ENCODE data around the gene COL25A1. TPM values are rescaled to one million over a fixed set of nuclear protein-coding genes. Genes with fewer than 3 reads are reported as not detected.
"Not testable (repeated sequence)": the region's sequence is repeated elsewhere in the genome, so short reads cannot be mapped to it uniquely, and the experiment has no call there.

COL25A1 gene
- total RNA-seq, 1 donor from 2014 or later = 14.7 TPM

DNA sequence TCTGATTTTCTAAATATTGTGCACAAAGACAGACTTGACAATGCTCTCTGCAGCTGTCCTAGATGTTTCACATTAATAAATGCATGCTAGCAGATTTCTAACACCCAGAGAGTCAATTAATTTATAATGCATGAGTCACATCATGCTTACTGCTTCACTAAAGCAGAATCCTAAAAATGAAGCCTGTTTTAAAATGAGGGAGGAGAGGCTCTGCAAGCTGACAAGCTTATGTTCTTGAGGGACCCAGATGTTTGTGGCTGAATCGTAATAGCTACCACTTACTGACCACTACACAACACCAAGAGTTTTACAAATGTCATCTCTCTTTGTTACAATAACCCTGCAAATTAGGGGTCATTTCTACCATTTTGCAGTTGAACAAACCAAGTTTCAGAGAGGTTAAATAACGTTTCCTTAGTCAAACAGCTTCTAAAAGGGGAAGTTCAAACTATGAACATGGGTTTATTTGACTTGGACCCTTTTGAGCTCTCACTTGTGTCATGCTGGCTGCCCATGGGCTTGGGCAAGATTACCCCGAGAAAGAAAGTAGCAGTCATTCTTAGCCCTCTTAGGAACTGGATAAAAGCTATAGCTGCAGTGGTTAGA, 276.9 kb downstream of the COL25A1 start:
- FAIRE-seq (no peak), DNase-seq (ENCODE audit: low spot score in 2 of 2) (no peak)

DNA sequence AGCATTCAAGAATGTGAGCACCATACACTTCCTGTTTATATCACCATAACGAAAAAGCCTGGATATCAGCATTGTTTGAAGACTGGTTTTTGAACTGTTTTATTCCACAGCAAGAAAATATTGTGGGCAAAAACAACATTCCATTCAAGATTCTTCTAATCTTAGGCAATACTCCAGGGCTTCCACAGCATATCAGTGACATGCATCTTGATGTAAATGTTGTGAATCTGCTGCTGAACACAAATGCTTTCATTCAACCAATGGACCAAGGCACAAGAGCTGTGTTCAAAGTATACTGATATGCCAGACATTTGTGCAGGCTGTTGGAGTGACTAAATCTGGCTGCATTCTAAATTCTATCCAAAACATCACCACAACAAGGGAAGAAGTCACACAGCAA, 279.5 kb downstream of the COL25A1 start:
- DNase-seq (ENCODE audit: low spot score in 2 of 2) (no peak), FAIRE-seq (no peak)

DNA sequence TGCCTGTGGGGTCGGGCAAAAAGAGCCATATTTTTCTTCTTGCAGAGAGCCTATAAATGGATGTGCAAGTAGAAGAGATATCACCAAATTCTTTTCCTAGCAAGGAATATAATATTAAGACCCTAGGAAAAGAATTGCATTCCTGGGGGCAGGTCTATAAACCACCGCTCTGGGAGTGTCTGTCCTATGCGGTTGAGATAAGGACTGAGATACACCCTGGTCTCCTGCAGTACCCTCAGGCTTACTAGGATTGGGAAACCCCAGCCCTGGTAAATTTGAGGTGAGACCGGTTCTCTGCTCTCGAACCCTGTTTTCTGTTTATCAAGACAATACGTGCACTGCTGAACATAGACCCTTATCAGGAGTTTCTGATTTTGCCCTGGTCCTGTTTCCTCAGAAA, 280.8 kb downstream of the COL25A1 start:
- FAIRE-seq; DNase-seq (ENCODE audit: low spot score in 2 of 2): not testable (repeated sequence)

DNA sequence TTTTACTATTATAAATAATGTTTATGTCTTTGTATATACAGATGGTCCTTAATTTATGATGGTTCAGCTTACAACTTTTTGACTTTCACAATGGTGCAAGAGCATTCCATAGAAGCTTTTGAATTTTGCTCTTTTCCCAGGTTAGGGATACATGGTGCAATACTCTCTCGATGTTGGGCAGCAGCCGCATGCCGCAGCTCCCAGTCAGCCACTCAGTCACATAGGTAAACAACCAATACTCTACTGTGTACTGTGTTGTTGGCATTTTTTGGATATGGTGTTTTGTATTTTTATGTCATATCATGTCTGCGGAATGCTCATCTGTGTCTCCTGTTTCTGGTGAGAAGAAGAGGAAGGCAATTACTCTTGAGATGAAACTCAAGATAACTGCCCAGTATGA, 281.6 kb downstream of the COL25A1 start:
- FAIRE-seq (no peak), DNase-seq (ENCODE audit: low spot score in 2 of 2) (no peak)

DNA sequence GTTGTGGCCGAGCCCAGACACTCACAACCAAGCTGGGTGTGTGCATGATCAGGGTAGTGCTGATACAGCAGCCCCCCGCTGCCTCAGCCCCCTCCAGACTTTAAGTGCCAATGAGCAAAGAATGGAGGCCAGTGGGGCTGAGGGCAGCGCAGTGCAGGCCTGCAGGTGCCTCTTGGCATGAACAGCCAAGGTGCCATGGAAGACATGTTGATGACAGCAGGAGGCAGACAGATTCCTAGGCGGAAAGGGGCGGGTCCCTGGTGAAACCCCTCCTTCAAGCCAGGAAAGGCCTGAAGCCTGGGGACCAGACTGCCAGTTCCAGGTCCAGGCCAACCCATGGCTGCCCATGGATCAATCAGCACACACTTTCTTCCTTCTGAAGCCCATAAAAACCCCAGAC, 286.3 kb downstream of the COL25A1 start:
- FAIRE-seq = no peak

DNA sequence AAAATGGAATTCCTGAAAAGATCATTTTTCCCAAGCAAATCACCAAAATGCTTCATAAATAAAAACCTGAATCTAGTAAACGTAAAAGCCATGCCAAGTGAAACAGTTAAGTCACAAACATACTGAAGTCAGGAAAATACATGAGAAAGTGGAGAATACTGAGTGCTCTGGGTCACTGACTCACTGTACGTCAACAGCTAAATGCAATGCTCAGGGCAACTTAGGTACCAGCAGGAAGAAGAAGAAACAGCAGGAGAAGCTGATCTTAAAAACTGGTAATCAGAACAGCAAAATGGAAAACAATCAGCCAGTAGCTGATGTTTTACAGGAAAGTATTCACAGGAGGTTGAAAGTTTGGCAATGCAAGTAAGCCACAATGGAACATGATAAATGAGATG, 287.0 kb downstream of the COL25A1 start:
- DNase-seq (ENCODE audit: low spot score in 2 of 2) (no peak), FAIRE-seq (no peak)

More for the DNA sequence above, 286.3 kb downstream of the COL25A1 start:
- no peak for DNase-seq (ENCODE audit: low spot score in 2 of 2)

DNA sequence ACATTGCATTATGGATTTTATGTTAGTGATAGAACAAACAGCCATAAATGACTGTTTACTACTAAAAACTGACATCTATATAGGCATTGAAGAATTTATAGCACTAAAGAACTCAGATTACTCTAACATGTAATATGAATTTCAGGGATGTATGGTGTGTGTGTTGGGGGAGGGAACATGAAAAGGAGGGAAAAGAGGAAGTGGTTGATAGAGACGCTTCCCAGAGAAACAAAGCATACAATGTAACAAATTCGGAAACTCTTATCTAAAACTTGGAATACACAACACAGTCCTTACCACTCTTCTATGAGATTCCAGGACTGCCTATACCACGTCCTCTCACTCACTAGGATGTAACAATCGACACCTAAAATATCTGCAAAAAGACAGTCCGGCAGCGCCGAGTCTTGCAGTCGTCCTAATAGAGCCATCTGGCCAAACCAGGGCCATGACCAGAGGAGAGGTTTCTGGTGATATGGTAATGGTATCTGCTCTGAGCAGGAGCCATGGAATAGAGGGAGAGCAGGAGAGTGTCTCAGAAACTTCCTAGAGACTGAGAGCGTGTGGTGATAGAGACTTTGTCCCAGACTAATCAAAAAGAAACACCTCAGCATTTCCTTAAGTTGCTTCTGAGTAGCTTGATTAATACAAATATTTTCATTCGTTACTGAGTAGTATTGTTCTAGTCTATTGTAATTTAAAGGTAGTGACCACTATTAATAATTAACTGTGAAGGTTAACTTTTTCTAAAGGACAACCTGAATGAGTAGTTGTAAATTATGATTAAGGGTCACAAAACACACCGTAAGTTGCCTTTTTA, 287.7 kb downstream of the COL25A1 start:
- DNase-seq (ENCODE audit: low spot score in 2 of 2) (no peak), FAIRE-seq (no peak)

DNA sequence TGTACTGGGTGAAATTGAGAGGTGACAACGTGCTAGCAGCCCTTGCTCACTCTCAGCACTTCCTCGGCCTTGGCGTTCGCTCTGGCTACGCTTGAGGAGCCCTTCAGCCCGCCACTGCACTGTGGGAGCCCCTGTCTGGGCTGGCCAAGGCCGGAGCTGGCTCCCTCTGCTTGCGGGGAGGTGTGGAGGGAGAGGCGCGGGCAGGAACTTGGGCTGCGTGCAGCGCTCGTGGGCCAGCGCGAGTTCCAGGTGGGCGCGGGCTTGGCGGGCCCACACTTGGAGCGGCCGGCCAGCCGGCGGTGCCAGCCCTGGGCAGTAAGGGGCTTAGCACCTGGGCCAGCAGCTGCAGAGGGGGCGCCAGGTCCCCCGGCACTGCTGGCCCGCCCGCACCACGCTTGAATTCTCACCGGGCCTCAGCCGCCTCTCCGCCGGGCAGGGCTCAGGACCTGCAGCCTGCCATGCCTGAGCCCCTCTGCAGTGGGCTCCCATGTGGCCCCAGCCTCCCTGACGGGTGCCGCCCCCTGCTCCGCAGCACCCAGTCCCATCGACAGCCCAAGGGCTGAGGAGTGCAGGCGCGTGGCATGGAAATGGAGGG, 290.1 kb downstream of the COL25A1 start:
- FAIRE-seq (no peak), DNase-seq (ENCODE audit: low spot score in 2 of 2) (no peak)

DNA sequence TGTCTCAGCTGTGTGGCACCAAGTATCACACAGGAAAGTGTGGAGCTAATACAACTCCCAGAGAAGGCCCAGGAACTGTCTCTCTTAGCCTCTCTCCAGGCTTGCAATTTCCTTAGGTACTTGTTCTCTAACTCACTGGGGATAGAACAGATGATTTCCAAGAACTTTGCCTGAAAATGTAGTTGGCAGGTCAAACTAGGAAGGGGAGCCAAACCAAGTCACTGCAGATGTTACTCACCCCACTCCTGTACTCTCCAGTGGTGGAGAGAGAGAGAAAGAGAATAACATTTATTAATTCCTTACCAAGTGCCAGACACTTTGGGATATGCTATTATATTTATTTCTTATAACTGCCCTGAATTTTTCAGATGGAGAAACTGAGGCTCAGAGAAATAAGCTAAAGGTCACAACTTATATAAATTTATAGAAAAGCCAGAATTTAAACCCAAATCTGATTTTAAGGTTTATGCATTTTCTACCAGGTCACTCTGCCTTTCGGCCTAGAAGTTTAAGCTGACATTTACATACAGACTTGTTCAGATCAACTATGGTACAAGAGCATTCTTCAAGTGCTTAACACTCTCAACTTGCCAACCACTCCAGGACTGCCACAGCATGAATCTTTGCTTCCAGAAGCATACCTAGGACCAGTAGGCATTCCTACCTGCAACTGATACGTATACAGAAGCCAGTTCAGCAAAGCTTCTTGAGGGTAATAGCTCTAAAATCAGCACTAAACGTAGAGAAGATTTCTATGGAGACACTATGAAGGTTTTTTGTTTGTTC, 291.0 kb downstream of the COL25A1 start:
- no peak for FAIRE-seq
- no peak for DNase-seq (ENCODE audit: low spot score in 2 of 2)

DNA sequence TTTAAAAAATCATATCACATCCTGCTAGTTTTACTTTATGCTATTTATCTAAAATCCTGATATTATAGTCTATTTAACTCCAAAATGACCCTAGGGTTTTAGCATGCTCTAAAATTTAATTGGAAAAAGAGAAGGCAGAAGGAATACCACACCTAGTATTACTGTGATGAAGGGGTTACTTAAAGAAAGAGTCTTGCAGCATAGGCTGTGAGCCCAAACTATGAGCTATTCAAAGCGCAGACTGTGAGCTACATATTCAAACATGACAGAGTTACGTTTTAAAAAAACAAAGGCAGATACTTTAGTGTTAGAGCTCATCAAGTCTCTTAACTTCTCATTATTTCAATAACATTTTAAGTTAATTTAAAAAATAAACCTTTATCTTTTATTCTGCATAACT, 291.9 kb downstream of the COL25A1 start:
- FAIRE-seq (no peak), DNase-seq (ENCODE audit: low spot score in 2 of 2) (no peak)

DNA sequence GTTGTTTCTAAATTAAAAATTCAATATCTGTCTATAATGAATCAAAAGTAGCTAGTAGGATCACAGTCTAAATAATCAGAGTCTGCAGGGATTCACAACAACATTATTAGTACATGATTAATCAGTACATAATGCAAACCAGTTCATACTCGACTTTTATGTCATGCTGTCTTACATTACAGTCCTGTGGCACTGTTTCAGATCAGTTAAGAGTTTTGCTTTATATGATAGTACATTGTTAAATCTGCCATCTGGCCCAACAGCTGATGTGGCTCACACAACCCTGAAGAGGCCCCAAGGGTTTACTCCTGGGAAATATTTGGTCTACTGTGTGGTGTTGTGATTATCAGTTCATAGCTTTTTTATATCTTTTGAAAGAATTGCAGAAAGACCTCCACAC, 292.5 kb downstream of the COL25A1 start:
- FAIRE-seq (no peak), DNase-seq (ENCODE audit: low spot score in 2 of 2) (no peak)

DNA sequence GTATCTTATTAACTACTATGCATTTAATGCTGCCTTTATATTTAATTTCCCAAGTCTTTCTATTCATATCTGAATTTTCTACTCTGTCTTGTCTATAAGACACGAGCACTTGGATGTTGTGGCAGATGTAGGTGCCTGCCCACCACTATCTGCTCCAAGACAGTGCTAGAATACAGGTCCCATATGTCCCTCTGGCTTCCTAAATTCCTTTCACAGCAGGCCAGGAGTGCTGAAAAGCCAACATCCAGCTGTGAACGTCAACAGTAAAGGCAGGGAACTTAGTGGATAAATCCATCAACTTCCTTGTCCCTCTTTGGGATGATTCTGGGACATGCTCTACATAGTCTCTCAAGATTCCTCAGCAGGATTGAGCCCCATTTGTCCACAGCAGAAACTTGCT, 294.5 kb downstream of the COL25A1 start:
- no peak for DNase-seq (ENCODE audit: low spot score in 2 of 2)
- no peak for FAIRE-seq

DNA sequence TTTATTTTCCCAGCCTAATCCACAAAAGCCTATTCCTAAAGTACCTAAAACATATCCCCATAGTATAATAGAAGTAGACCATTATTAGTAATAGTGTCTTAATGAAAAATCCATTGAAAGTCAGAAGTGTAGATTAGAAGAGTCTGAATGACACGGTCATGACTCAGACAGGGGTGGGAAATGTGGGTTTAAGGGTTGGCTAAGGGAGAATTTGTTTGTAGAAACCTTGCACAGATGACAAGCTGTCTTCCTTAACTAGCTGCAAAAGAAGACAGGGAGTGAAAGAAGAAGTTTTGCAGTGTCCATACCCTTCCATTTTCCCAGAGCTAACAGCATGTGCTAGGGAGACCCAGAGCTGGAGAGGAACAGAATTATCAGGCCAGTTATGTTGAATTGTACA, 296.9 kb downstream of the COL25A1 start:
- FAIRE-seq (no peak), DNase-seq (ENCODE audit: low spot score in 2 of 2) (no peak)

DNA sequence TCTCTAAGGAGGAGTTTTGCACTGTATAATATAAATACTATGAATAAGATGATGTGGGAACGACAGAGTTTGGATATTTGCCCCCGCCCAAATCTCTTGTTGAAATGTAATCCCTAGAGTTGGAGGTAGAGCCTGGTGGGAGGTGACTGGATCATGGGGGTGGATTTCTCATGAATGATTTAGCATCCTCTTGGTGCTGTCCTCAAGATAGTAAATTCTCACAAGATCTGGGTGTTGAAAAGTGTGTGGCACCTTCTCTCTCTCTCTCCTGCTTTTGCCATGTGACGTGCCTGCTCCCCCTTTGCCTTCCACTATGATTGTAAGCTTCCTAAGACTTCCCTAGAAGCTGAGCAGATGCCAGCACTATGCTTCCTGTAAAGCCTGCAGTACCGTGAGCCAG, 298.0 kb downstream of the COL25A1 start:
- DNase-seq (ENCODE audit: low spot score in 2 of 2) (no peak), FAIRE-seq (no peak)

DNA sequence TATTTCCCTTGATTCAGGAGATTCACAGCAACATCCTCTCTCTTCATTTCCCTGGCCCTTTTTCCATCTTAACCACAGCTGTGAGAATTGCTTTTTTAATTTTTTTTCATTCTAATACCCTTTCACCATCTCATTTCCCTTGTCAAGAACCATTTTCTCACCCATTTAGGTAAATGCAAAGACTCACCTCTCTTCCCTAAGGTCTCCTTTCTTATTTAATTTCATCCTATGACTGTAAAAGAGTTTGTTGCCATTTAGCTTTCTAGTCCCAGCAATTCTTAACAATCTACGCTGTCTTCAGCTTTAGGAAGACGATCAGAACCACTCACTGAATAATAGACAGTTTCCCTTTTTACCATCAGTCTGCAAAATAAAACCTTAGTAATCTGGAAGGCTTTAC, 298.5 kb downstream of the COL25A1 start:
- no peak for DNase-seq (ENCODE audit: low spot score in 2 of 2)
- FAIRE-seq = no peak

DNA sequence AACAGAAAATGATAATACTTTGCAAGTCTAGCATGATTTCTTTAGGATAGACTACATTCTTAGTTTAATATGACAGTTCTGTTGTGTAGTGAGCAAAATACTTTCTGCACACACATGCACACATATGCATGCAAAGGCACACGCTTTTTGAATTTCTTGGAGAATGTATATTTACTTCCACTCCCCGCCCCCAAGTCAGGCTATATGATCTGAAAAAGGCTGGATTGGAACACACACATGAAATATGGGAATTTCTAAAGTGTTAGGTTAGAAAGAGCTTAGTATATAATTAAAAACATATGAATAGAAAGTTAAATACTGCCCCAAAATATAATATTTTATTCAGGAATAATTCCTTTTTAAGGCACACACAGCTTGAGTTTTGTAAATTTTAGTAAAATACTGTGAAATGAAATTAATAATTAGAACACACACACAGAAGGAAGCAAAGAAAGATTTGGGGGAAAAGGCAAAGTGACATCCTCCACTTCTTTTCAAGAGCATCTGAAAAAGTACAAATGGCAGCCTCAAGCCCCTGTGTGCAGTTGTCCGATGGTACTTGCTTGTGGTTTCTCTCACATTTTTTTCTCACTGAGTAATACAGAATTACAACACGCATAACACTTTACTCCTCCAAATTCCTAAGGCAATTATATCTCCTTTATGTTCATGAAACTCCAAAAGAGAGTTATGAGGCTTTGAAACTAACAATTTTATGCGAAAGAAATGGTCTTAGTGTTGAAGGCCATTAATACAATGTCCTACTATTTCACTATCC, 310.7 kb downstream of the COL25A1 start:
- FAIRE-seq (no peak), DNase-seq (ENCODE audit: low spot score in 2 of 2) (no peak)

DNA sequence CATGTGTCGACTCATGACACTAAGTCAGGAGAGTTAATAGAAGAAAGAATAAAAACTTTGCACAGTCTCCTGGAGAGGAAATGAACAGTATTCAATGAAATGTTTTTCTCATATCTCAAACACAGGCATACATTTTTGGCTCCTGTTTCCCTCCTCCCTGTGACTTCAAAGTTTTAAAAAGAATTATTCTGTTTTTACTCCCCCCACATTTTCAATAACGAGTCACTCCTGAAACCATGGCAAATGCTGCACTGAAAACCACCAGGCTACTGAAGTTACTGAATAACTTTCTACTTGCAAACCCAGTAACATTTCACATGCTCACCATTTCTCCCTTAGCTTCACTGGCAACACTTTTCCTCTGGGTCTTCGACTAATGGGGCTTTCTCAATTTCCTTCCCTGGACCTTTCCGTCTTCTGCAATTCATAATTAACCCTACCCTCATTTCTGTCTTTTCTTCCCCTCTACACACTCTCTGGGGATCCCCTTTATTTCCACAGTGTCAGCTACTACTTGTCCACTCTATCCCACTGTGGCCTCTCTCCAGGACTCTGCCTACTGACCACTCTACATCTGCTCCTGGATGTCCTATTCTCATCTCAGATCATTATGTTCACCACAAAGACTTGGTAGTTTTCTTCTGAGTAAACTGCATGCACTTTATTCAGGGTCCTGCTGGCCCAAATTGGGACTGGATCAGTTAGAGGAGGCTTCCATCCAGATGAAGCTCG, 313.8 kb downstream of the COL25A1 start:
- FAIRE-seq (no peak), DNase-seq (ENCODE audit: low spot score in 2 of 2) (no peak)

DNA sequence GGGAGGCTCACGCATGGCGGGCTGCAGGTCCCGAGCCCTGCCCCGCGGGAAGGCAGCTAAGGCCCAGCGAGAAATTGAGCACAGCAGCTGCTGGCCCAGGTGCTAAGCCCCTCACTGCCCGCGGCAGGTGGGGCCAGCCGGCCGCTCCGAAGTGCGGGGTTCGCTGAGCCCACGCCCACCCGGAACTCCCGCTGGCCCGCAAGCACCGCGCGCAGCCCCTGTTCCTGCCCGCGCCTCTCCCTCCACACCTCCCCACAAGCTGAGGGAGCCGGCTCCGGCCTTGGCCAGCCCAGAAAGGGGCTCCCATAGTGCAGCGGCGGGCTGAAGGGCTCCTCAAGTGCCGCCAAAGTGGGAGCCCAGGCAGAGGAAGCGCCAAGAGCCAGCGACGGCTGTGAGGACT, 318.0 kb downstream of the COL25A1 start:
- FAIRE-seq = not testable (repeated sequence)

DNA sequence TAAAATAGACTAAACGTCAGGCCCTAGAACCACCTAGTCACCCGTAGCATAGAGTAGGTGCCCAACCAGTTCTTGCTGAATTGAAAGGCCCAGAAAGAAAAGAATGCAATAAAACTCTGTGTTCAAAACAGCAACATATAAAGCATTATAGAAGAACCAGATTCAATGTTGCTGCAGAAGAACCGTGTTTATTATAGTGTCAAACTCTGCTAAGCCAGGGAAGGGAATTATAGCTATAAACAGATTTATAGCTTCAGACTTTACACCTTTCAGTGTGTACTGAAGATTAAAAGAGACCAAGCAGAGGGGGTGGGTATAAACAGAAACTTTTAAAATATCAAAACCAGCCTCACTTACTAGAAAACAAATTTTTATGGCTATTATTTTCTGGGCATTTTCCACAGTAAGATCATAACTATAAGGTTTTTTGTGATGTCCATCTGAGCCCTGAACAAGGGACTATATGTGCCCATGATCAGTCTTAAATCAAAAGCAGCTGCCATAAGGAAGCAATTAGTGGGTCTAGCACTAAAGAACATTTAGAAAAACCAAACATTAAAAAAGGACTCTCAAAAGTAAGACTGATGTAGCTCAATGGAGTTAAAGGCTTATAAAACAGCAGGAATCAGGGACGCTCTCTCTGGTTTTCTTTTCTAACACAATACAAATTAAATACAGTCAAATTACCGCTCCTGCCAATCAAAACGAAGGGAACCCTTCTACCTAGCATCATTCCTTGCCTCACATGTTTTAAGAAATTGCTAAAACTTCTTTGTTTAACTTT, 319.9 kb downstream of the COL25A1 start:
- no peak for DNase-seq (ENCODE audit: low spot score in 2 of 2)

More for the DNA sequence above, 318.0 kb downstream of the COL25A1 start:
- DNase-seq (ENCODE audit: low spot score in 2 of 2) = not testable (repeated sequence)

More for the DNA sequence above, 319.9 kb downstream of the COL25A1 start:
- FAIRE-seq = no peak

Data from frontal cortex (tissue), 4 donors.